ENCODE measurements around the gene PPDPF. TPM values are rescaled to one million over a fixed set of nuclear protein-coding genes. Genes with fewer than 3 reads are reported as not detected.
A peak's percentile ranks its signal among the peaks of the same experiment; 100 is the strongest.

PPDPF gene
- polyA plus RNA-seq, 1 donor from 2014 or later = 95.1 TPM

DNA sequence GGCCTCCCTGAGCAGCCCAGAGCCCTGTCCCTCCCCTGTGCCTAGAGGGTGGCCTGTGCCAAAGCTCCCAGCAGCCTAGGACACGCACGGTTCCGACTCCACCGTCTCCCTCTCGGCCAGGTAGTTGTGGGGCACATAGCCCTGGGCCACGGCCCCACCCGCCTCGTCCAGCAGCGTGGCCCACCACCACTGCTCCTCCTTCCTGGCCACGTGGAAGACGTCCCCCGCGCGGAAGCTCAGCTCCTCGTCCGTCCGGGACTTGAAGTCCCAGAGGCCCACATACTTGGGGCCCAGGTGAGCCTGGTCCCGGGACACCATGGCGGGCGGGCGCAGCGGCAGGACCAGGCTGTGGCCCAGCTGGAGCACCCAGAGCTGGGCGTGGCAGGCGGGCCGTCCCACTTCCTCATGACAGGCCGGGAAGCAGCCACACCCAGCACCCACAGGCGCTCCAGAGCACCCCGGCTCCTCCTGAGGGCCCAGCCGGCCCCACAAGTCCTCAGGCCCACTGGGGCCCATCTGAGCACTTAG lies 16.5 kb downstream of the PPDPF start, which contains the start of gene PTK6:
PTK6 (minus strand) TSS at position 380 of the 528 bp plus-strand sequence; CDS start at position 318, 62 bp downstream.
- Histone ChIP-seq H3K79me2 (replicated peaks; ENCODE audit: insufficient read depth, low read length) (no peaks in the 10 kb centered on the region), H3K4me3 (ENCODE audit: low read length) (no peak within 1 kb of the TSS), H3F3A (ENCODE audit: insufficient read depth, low read length, poor library complexity, severe bottlenecking) (no peaks in the 10 kb centered on the region), H3K4me2 (ENCODE audit: low read length) (no peak within 1 kb of the TSS), H3K27ac (ENCODE audit: low read length) (no peak within 1 kb of the TSS), H2AFZ (ENCODE audit: low read depth, low read length) (no peak within 1 kb of the TSS), H3K27me3 (ENCODE audit: insufficient read depth, low read depth, low read length) (no peaks in the 10 kb centered on the region), H3K36me3 (ENCODE audit: insufficient read depth, low read length) (no peaks in the 10 kb centered on the region), H3K9ac (ENCODE audit: low read length) (no peak within 1 kb of the TSS), H3K9me2 (ENCODE audit: insufficient read depth, low read length) (no peaks in the 10 kb centered on the region), H4K20me1 (ENCODE audit: insufficient read depth) (no peaks in the 10 kb centered on the region), H3K9me3 (ENCODE audit: low read length) (no peaks in the 10 kb centered on the region)
- TF ChIP-seq RAD21 (conservative IDR thresholded peaks at IDR 0.05) (no peak), TAF1 (IDR thresholded peaks at IDR 0.05; ENCODE audit: low read depth) (no peak), MXI1 (conservative IDR thresholded peaks at IDR 0.05; ENCODE audit: poor library complexity, severe bottlenecking) (no peak), POLR2AphosphoS5 (IDR thresholded peaks at IDR 0.05) (no peak), SMC3 (conservative IDR thresholded peaks at IDR 0.05; ENCODE audit: poor library complexity) (no peak), EZH2 (IDR thresholded peaks at IDR 0.05; ENCODE audit: borderline replicate concordance, insufficient read depth, low read length, poor library complexity, severe bottlenecking) (no peak), EP300 (conservative IDR thresholded peaks at IDR 0.05; ENCODE audit: poor library complexity, severe bottlenecking) (no peak)
- TF ChIP-seq, protein P1, sequence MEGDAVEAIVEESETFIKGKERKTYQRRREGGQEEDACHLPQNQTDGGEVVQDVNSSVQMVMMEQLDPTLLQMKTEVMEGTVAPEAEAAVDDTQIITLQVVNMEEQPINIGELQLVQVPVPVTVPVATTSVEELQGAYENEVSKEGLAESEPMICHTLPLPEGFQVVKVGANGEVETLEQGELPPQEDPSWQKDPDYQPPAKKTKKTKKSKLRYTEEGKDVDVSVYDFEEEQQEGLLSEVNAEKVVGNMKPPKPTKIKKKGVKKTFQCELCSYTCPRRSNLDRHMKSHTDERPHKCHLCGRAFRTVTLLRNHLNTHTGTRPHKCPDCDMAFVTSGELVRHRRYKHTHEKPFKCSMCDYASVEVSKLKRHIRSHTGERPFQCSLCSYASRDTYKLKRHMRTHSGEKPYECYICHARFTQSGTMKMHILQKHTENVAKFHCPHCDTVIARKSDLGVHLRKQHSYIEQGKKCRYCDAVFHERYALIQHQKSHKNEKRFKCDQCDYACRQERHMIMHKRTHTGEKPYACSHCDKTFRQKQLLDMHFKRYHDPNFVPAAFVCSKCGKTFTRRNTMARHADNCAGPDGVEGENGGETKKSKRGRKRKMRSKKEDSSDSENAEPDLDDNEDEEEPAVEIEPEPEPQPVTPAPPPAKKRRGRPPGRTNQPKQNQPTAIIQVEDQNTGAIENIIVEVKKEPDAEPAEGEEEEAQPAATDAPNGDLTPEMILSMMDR (IDR thresholded peaks at IDR 0.05; ENCODE audit: poor library complexity, severe bottlenecking) = no peak
- TF ChIP-seq, protein P2, sequence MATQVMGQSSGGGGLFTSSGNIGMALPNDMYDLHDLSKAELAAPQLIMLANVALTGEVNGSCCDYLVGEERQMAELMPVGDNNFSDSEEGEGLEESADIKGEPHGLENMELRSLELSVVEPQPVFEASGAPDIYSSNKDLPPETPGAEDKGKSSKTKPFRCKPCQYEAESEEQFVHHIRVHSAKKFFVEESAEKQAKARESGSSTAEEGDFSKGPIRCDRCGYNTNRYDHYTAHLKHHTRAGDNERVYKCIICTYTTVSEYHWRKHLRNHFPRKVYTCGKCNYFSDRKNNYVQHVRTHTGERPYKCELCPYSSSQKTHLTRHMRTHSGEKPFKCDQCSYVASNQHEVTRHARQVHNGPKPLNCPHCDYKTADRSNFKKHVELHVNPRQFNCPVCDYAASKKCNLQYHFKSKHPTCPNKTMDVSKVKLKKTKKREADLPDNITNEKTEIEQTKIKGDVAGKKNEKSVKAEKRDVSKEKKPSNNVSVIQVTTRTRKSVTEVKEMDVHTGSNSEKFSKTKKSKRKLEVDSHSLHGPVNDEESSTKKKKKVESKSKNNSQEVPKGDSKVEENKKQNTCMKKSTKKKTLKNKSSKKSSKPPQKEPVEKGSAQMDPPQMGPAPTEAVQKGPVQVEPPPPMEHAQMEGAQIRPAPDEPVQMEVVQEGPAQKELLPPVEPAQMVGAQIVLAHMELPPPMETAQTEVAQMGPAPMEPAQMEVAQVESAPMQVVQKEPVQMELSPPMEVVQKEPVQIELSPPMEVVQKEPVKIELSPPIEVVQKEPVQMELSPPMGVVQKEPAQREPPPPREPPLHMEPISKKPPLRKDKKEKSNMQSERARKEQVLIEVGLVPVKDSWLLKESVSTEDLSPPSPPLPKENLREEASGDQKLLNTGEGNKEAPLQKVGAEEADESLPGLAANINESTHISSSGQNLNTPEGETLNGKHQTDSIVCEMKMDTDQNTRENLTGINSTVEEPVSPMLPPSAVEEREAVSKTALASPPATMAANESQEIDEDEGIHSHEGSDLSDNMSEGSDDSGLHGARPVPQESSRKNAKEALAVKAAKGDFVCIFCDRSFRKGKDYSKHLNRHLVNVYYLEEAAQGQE (IDR thresholded peaks at IDR 0.05; ENCODE audit: borderline replicate concordance) = no peak

DNA sequence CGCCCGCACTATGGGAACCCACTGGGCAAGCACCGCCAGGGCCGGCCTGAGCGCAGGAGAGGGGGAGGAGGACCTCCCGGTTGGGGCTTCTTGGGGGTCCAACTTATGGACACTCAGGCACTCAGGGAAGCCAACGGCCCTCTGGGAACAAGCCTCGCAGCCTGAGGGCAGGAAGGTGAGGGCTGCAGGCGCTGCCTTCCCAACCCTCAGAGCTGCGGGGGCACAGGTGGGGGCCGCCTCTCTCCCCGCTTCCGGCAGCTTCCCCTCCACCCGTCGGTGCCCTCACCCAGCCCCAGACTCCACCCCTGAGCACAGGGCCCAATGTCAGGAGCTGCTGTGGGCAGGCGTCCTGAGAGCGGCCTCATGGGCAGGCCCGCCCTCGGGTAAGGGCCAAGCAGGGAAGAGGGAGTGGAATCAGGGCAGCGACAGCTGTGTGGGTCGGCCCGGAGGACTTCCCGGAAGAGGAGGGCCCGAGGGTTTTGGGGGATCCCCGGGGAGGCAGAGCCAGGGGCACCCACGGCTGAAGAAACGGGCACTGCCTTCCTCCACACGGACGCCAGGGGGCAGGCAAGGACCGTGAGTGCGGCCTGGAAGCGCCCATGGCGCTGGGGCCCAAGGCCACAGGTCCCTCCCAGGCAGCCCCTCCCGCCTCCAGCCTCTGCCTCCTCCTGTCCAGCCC lies 17.1 kb downstream of the PPDPF start:
- H3K79me2 ChIP-seq (replicated peaks; ENCODE audit: insufficient read depth, low read length) = no peaks in the 10 kb centered on the region
- H3K4me3 ChIP-seq (ENCODE audit: low read length) = no peak overlapping the region
- TF ChIP-seq MXI1 (conservative IDR thresholded peaks at IDR 0.05; ENCODE audit: poor library complexity, severe bottlenecking) = no peak
- TF ChIP-seq, protein P1 (IDR thresholded peaks at IDR 0.05; ENCODE audit: poor library complexity, severe bottlenecking) = peak; percentile 89
- TF ChIP-seq SMC3 (conservative IDR thresholded peaks at IDR 0.05; ENCODE audit: poor library complexity) = peak; percentile 85
- peak; percentile 91 for TF ChIP-seq RAD21 (conservative IDR thresholded peaks at IDR 0.05)
- no peak overlapping the region for H3K4me2 ChIP-seq (ENCODE audit: low read length)
- no peaks in the 10 kb centered on the region for H4K20me1 ChIP-seq (ENCODE audit: insufficient read depth)
- H3K36me3 ChIP-seq (ENCODE audit: insufficient read depth, low read length) = no peaks in the 10 kb centered on the region
- no peaks in the 10 kb centered on the region for H3K9me2 ChIP-seq (ENCODE audit: insufficient read depth, low read length)
- H3K9ac ChIP-seq (ENCODE audit: low read length) = no peak overlapping the region
- no peaks in the 10 kb centered on the region for H3F3A ChIP-seq (ENCODE audit: insufficient read depth, low read length, poor library complexity, severe bottlenecking)
- H3K9me3 ChIP-seq (ENCODE audit: low read length) = no peaks in the 10 kb centered on the region
- no peak overlapping the region for H3K27ac ChIP-seq (ENCODE audit: low read length)
- no peak overlapping the region for H2AFZ ChIP-seq (ENCODE audit: low read depth, low read length)
- H3K27me3 ChIP-seq (ENCODE audit: insufficient read depth, low read depth, low read length) = no peaks in the 10 kb centered on the region
